H1 (cell line): ENCODE measurements around the gene TET2. TPM values are rescaled to one million over a fixed set of nuclear protein-coding genes. Genes with fewer than 3 reads are reported as not detected.

Experiments used
- CTCF ChIA-PET: fragments of 300-600 bp; sonication (Branson Sonifier 250); formaldehyde crosslinking; loops from one replicate; lab custom pipeline; 2021; ENCODE audit not compliant: partially characterized antibody; lab: Charles Lee
- POLR2A ChIA-PET: fragments of 300-600 bp; sonication (Branson Sonifier 250); formaldehyde crosslinking; loops from one replicate; lab custom pipeline; 2021; ENCODE audit warnings: inconsistent platforms; ENCODE audit not compliant: partially characterized antibody; lab: Charles Lee
- DNase-seq, 2 experiments: peaks; one replicate each; pipeline versions ENCODE4 v3.0.0 to v3.0.0-alpha.2; 2010 to 2022; ENCODE audit warnings: low spot score in 2 of 2, low read depth in 1 of 2, mixed read lengths in 1 of 2
- FAIRE-seq: peaks from 2 replicates; lab custom pipeline; 2011; peaks lifted over from hg19 to GRCh38; lab: Jason Lieb, UNC
- H2AFZ ChIP-seq: 2 replicates; pipeline ENCODE4 v1.8.1; 2012; ENCODE audit warnings: low read length, inconsistent platforms
- H2AK5ac ChIP-seq: 2 replicates; pipeline ENCODE4 v1.6.1; 2013; ENCODE audit warnings: low read depth, low read length
- H2BK120ac ChIP-seq: replicated peaks from 2 replicates; pipeline ENCODE3; 2013; ENCODE audit warnings: low read depth, low read length, inconsistent platforms
- H2BK12ac ChIP-seq: 2 replicates; pipeline ENCODE4 v1.6.1; 2013; ENCODE audit warnings: low read depth, low read length
- H2BK15ac ChIP-seq: 2 replicates; pipeline ENCODE4 v1.6.1; 2013; ENCODE audit warnings: low read length
- H2BK20ac ChIP-seq: 2 replicates; pipeline ENCODE4 v1.6.1; 2013; ENCODE audit warnings: low read length
- H2BK5ac ChIP-seq: 2 replicates; pipeline ENCODE4 v1.6.1; 2013; ENCODE audit warnings: low read depth, low read length
- H3K14ac ChIP-seq: 2 replicates; pipeline ENCODE4 v1.6.1; 2013; ENCODE audit warnings: inconsistent platforms; ENCODE audit not compliant: insufficient read length
- H3K18ac ChIP-seq: 2 replicates; pipeline ENCODE4 v1.6.1; 2013; ENCODE audit warnings: low read length; ENCODE audit errors: extremely low read depth
- H3K23ac ChIP-seq: 2 replicates; pipeline ENCODE4 v1.6.1; 2013; ENCODE audit warnings: inconsistent platforms; ENCODE audit not compliant: insufficient read length
- H3K23me2 ChIP-seq: 2 replicates; pipeline ENCODE4 v1.6.1; 2013; ENCODE audit warnings: low read depth, low read length
- H3K27ac ChIP-seq: 2 replicates; pipeline ENCODE4 v1.6.1; 2011; ENCODE audit warnings: low read depth, low read length, inconsistent platforms
- H3K27me3 ChIP-seq, 4 experiments: replicated peaks in 1 of 4; 1 replicate in 1 of 4; 2 replicates in 3 of 4; pipeline versions ENCODE4 v1.6.1 to v1.8.1; 2011 to 2013; ENCODE audit warnings: low read length in 3 of 4, mild to moderate bottlenecking in 3 of 4, inconsistent platforms in 2 of 4, mixed read lengths in 2 of 4, moderate library complexity in 1 of 4; ENCODE audit not compliant: control insufficient read depth in 3 of 4, insufficient read depth in 3 of 4; ENCODE audit errors: extremely low read depth in 1 of 4
- H3K36me3 ChIP-seq, 4 experiments: 2 replicates each; pipeline versions ENCODE4 v1.6.1 to v1.8.1; 2011 to 2013; ENCODE audit warnings: mild to moderate bottlenecking in 4 of 4, low read length in 3 of 4, moderate library complexity in 2 of 4, control low read depth in 1 of 4, inconsistent platforms in 1 of 4; ENCODE audit not compliant: insufficient read depth in 4 of 4, control insufficient read depth in 2 of 4
- H3K4ac ChIP-seq: replicated peaks from 2 replicates; pipeline ENCODE3; 2013; ENCODE audit warnings: low read length, low read depth, mixed read lengths, inconsistent platforms; ENCODE audit not compliant: insufficient read length
- H3K4me1 ChIP-seq, 4 experiments: replicated peaks in 1 of 4; 1 replicate in 1 of 4; 2 replicates in 3 of 4; pipeline versions ENCODE4 v1.6.1 to v1.8.1; 2011 to 2013; ENCODE audit warnings: low read length in 3 of 4, inconsistent platforms in 2 of 4, mixed read lengths in 1 of 4; ENCODE audit not compliant: insufficient read depth in 4 of 4, control insufficient read depth in 3 of 4
- H3K4me2 ChIP-seq, 2 experiments: 2 replicates each; pipeline versions ENCODE4 v1.6.1 to v1.8.1; 2011 to 2013; ENCODE audit warnings: low read depth in 2 of 2, low read length in 2 of 2, control low read depth in 1 of 2, inconsistent platforms in 1 of 2, mild to moderate bottlenecking in 1 of 2; ENCODE audit not compliant: insufficient read depth in 1 of 2
- H3K4me3 ChIP-seq, 4 experiments: fragments of 200-600, 300-600 bp in 1 of 4; sonication (generic), shearing (Covaris generic), sonication (Bioruptor Twin) in 1 of 4; 2 replicates each; pipeline versions ENCODE4 v1.5.1 to v1.8.1; 2011 to 2016; ENCODE audit warnings: low read length in 4 of 4, low read depth in 3 of 4, control low read depth in 2 of 4, inconsistent platforms in 2 of 4, mild to moderate bottlenecking in 2 of 4, mixed read lengths in 1 of 4, moderate library complexity in 1 of 4; ENCODE audit not compliant: insufficient read depth in 2 of 4; ENCODE audit errors: extremely low read depth in 1 of 4
- H3K56ac ChIP-seq: replicated peaks from 2 replicates; pipeline ENCODE3; 2013; ENCODE audit warnings: low read depth, mild to moderate bottlenecking, mixed read lengths, low read length, inconsistent platforms; ENCODE audit not compliant: insufficient read length
- H3K79me1 ChIP-seq: 2 replicates; pipeline ENCODE4 v1.6.1; 2013; ENCODE audit warnings: low read depth, low read length, control low read depth
- H3K79me2 ChIP-seq, 2 experiments: 2 replicates each; pipeline versions ENCODE4 v1.6.1 to v1.8.1; 2012 to 2013; ENCODE audit warnings: low read length in 2 of 2, mild to moderate bottlenecking in 2 of 2, inconsistent platforms in 1 of 2; ENCODE audit not compliant: insufficient read depth in 2 of 2, control insufficient read depth in 1 of 2
- H3K9ac ChIP-seq, 4 experiments: replicated peaks in 1 of 4; 1 replicate in 1 of 4; 2 replicates in 3 of 4; pipeline versions ENCODE4 v1.6.1 to v1.8.1; 2011 to 2013; ENCODE audit warnings: low read depth in 3 of 4, low read length in 3 of 4, control low read depth in 2 of 4, mild to moderate bottlenecking in 2 of 4, moderate library complexity in 2 of 4, inconsistent platforms in 1 of 4; ENCODE audit errors: extremely low read depth in 1 of 4
- H3K9me3 ChIP-seq, 2 experiments: 2 replicates each; pipeline versions ENCODE4 v1.6.1 to v1.8.1; 2012 to 2013; ENCODE audit warnings: mild to moderate bottlenecking in 2 of 2, moderate library complexity in 2 of 2, control low read depth in 1 of 2, inconsistent platforms in 1 of 2, low read depth in 1 of 2, low read length in 1 of 2, mixed read lengths in 1 of 2; ENCODE audit not compliant: insufficient read depth in 2 of 2
- H4K20me1 ChIP-seq, 2 experiments: replicated peaks in 1 of 2; 2 replicates each; pipeline versions ENCODE3 to v1.8.1; 2011 to 2013; ENCODE audit warnings: inconsistent platforms in 2 of 2, low read length in 2 of 2, mild to moderate bottlenecking in 1 of 2; ENCODE audit not compliant: insufficient read depth in 2 of 2, control insufficient read depth in 1 of 2
- H4K5ac ChIP-seq: 2 replicates; pipeline ENCODE4 v1.6.1; 2013; ENCODE audit warnings: low read length, low read depth, mixed read lengths, inconsistent platforms; ENCODE audit not compliant: insufficient read length
- H4K8ac ChIP-seq: 2 replicates; pipeline ENCODE4 v1.8.0; 2013; ENCODE audit warnings: mild to moderate bottlenecking, moderate library complexity, low read length, inconsistent platforms; ENCODE audit not compliant: insufficient read depth; ENCODE audit errors: extremely low read depth
- H4K91ac ChIP-seq: replicated peaks from 2 replicates; pipeline ENCODE3; 2013; ENCODE audit warnings: low read length, mixed read lengths, inconsistent platforms; ENCODE audit not compliant: insufficient read length
- BRCA1 ChIP-seq: IDR thresholded peaks from 2 replicates; pipeline ENCODE4 v1.6.1; 2012; ENCODE audit warnings: low read depth, low read length, improper control_type of control experiment
- RXRA ChIP-seq: IDR thresholded peaks from 2 replicates; pipeline ENCODE4 v1.6.1; 2011; ENCODE audit warnings: low read depth, mild to moderate bottlenecking, low read length, moderate library complexity; ENCODE audit not compliant: insufficient read depth
- SIRT6 ChIP-seq: IDR thresholded peaks from one replicate; pipeline ENCODE4 v1.7.1; 2012; ENCODE audit warnings: low read length, inconsistent platforms
- SRF ChIP-seq: IDR thresholded peaks from 2 replicates; pipeline ENCODE4 v1.6.1; 2011; ENCODE audit warnings: mild to moderate bottlenecking, low read depth, low read length, moderate library complexity
- WGBS, 2 experiments: shearing (Covaris generic) in 1 of 2; methylation state at CpG; one replicate each; pipeline versions ENCODE4 v1.1.6 to v1.1.7; 2013 to 2015; ENCODE audit warnings: low lambda C conversion rate in 2 of 2, mixed read lengths in 2 of 2, inconsistent platforms in 1 of 2, low coverage in 1 of 2, missing lambda C conversion rate in 1 of 2; ENCODE audit not compliant: insufficient replicate concordance in 2 of 2, insufficient coverage in 1 of 2, insufficient read length in 1 of 2; ENCODE audit errors: extremely low coverage in 1 of 2, missing lambda C conversion rate in 1 of 2; 5-methylcytosine and 5-hydroxymethylcytosine counted together
- polyA plus RNA-seq, 7 experiments: library from polyadenylated mRNA; depleted of rRNA in 3 of 7; stranded (reverse) in 5 of 7; unstranded in 2 of 7; fragments of >200 nt in 5 of 7; fragments of 200-250 nt in 2 of 7; gene quantifications; 1 replicate in 5 of 7; 2 replicates in 1 of 7; 4 replicates in 1 of 7; pipeline versions ENCODE4 v1.2.1 to v1.2.3, GENCODE V29; 2011 to 2013; ENCODE audit warnings: missing spikeins in 2 of 7, mixed read lengths in 2 of 7
- total RNA-seq: library from RNA; stranded (reverse); fragmentation: NEBNext Ultra II Directional; extraction: Animal tissue kit (Norgen Biotek cat#: 25700); gene quantifications from 2 replicates; pipeline ENCODE4 v1.2.1, GENCODE V29; 2021

The TET2 gene
- total and polyA plus RNA-seq, 2 of the 8 experiments (the other 6 are each of a cell fraction or from before 2014, with no cell fraction given), result 1.0 to 2.6 TPM

DNA sequence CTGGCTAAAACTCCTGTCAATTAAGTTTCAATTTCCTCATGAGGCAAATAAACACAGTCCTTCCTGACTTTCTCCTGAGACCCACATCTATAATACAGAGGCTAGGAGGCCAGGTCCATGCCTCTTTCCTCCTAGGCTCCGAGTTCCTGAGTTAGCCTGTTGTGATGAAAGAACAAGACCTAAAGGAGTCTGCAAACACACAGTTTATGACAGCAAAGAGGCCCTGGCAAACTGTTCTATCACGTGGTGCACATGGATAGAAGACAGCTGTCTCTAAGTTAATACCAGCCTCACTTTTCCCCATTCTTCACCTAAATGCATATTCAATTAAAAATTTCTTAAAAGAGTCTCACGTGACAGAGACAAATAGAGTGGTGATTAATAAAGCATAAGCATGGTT is 145.2 kb downstream of the TET2 start:
- no peak overlapping the region for H2BK15ac ChIP-seq
- H3K23me2 ChIP-seq, result no peaks in the 10 kb centered on the region
- H3K56ac ChIP-seq, result no peak overlapping the region
- no peak overlapping the region for H3K23ac ChIP-seq
- CTCF ChIA-PET, result no interaction called here
- no peak overlapping the region for H3K4ac ChIP-seq
- no peak overlapping the region for H2BK12ac ChIP-seq
- DNase-seq (no peak), FAIRE-seq (no peak)
- no peaks in the 10 kb centered on the region for H3K4me1 ChIP-seq
- TF ChIP-seq SRF (no peak), BRCA1 (no peak), RXRA (no peak), SIRT6 (no peak)
- no peak overlapping the region for H2BK120ac ChIP-seq
- H3K27ac ChIP-seq, result no peak overlapping the region
- H4K5ac ChIP-seq, result no peak overlapping the region
- no peak overlapping the region for H3K4me2 ChIP-seq
- H3K9me3 ChIP-seq, result no peaks in the 10 kb centered on the region
- H4K91ac ChIP-seq, result no peak overlapping the region
- no peak overlapping the region for H2AFZ ChIP-seq
- POLR2A ChIA-PET, result no interaction called here
- no peak overlapping the region for H3K4me3 ChIP-seq
- no peak overlapping the region for H2AK5ac ChIP-seq
- H3K14ac ChIP-seq, result no peak overlapping the region
- H4K20me1 ChIP-seq, result no peaks in the 10 kb centered on the region
- H4K8ac ChIP-seq, result no peak overlapping the region
- H3K9ac ChIP-seq, result no peak overlapping the region
- WGBS, 2 experiments, result 80% methylated on average over 3 of the region's 3 CpGs; no CpG with 5 or more reads in 1 of the 2 experiments
- no peak overlapping the region for H2BK20ac ChIP-seq
- no peaks in the 10 kb centered on the region for H3K36me3 ChIP-seq
- no peaks in the 10 kb centered on the region for H3K79me2 ChIP-seq
- no peak overlapping the region for H2BK5ac ChIP-seq
- no peak overlapping the region for H3K18ac ChIP-seq
- H3K79me1 ChIP-seq, result no peaks in the 10 kb centered on the region
- H3K27me3 ChIP-seq, result no peaks in the 10 kb centered on the region
